ENCODE results near the gene DCAF10.

The DCAF10 gene

GRCh38 chr9:37787059-37787458 is 13.5 kb upstream of the DCAF10 start:
- TF ChIP-seq, protein P1, sequence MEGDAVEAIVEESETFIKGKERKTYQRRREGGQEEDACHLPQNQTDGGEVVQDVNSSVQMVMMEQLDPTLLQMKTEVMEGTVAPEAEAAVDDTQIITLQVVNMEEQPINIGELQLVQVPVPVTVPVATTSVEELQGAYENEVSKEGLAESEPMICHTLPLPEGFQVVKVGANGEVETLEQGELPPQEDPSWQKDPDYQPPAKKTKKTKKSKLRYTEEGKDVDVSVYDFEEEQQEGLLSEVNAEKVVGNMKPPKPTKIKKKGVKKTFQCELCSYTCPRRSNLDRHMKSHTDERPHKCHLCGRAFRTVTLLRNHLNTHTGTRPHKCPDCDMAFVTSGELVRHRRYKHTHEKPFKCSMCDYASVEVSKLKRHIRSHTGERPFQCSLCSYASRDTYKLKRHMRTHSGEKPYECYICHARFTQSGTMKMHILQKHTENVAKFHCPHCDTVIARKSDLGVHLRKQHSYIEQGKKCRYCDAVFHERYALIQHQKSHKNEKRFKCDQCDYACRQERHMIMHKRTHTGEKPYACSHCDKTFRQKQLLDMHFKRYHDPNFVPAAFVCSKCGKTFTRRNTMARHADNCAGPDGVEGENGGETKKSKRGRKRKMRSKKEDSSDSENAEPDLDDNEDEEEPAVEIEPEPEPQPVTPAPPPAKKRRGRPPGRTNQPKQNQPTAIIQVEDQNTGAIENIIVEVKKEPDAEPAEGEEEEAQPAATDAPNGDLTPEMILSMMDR (IDR thresholded peaks at IDR 0.05; ENCODE audit: insufficient read depth, low read length, poor library complexity, severe bottlenecking), result no peak
- H3K4me3 ChIP-seq (replicated peaks; ENCODE audit: low read depth, low read length), result no peak overlapping the region
- no peaks in the 10 kb centered on the region for H3K27me3 ChIP-seq (replicated peaks; ENCODE audit: control insufficient read depth, insufficient read depth, low read length)
- DNase-seq (ENCODE audit: extremely low read depth, insufficient read length), result peak; percentile 16
- H3K36me3 ChIP-seq (ENCODE audit: control insufficient read depth, insufficient read depth, low read length), result peaks cover 6% of the 10 kb centered on the region

DNA sequence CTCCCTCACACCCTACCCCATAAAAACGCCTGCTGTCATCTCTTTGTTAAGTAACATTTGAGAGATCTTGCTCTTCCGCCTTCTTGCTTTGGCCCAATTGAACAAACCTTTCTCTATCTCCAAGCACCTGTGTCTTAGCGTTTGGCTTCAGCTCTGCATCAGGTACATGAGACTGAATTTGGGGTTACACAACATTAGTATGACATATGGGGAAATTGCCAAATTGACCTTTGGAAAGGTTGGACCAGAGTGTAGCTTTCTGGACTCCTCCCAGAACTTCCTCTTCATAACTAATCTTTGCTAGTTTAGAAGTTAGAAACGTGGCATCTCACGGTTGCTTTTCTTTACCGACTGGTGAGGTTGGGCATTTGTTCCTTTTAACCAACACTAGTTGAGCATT is 12.3 kb upstream of the DCAF10 start:
- DNase-seq (ENCODE audit: extremely low read depth, insufficient read length), result no peak
- no peak overlapping the region for H3K4me3 ChIP-seq (replicated peaks; ENCODE audit: low read depth, low read length)
- H3K27me3 ChIP-seq (replicated peaks; ENCODE audit: control insufficient read depth, insufficient read depth, low read length), result no peaks in the 10 kb centered on the region
- TF ChIP-seq, protein P1 (IDR thresholded peaks at IDR 0.05; ENCODE audit: insufficient read depth, low read length, poor library complexity, severe bottlenecking), result no peak
- H3K36me3 ChIP-seq (ENCODE audit: control insufficient read depth, insufficient read depth, low read length), result peaks cover under 1% of the 10 kb centered on the region; the same call in 1 of the 2 replicates

- DNase-seq (ENCODE audit: extremely low read depth, insufficient read length), result no peak
- TF ChIP-seq, protein P1 (IDR thresholded peaks at IDR 0.05; ENCODE audit: insufficient read depth, low read length, poor library complexity, severe bottlenecking), result no peak
- H3K36me3 ChIP-seq (ENCODE audit: control insufficient read depth, insufficient read depth, low read length), result no peaks in the 10 kb centered on the region
- no peaks in the 10 kb centered on the region for H3K27me3 ChIP-seq (replicated peaks; ENCODE audit: control insufficient read depth, insufficient read depth, low read length)
- no peak overlapping the region for H3K4me3 ChIP-seq (replicated peaks; ENCODE audit: low read depth, low read length)
Measured at GRCh38 chr9:37790096-37790495, 10.5 kb upstream of the DCAF10 start.

- Histone ChIP-seq H3K36me3 (ENCODE audit: control insufficient read depth, insufficient read depth, low read length) (no peaks in the 10 kb centered on the region), H3K27me3 (replicated peaks; ENCODE audit: control insufficient read depth, insufficient read depth, low read length) (no peaks in the 10 kb centered on the region), H3K4me3 (replicated peaks; ENCODE audit: low read depth, low read length) (no peak overlapping the region)
- TF ChIP-seq, protein P1 (IDR thresholded peaks at IDR 0.05; ENCODE audit: insufficient read depth, low read length, poor library complexity, severe bottlenecking), result no peak
- DNase-seq (ENCODE audit: extremely low read depth, insufficient read length), result no peak
Measured at GRCh38 chr9:37792122-37792521, 8.5 kb upstream of the DCAF10 start.

DNA sequence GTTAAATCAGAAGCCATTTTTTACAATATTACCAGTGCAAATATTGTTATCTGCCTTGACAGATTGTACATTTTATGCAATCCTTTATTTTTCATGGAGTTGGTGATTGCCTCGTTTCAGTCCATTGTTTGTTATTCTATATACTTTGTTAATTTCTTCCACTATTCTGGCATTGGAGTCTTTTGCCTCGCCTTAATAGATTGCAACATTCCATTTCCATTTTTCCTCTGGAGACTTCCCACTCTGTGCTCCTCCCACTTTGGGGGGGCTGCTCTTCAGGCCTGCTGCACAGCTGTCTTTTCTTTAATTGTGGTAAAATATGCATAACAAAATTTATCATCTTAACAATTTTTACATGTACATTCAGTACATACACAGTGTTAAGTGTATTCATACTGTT is 4.4 kb upstream of the DCAF10 start:
- H3K4me3 ChIP-seq (replicated peaks; ENCODE audit: low read depth, low read length), result no peak overlapping the region
- DNase-seq (ENCODE audit: extremely low read depth, insufficient read length), result no peak
- H3K27me3 ChIP-seq (replicated peaks; ENCODE audit: control insufficient read depth, insufficient read depth, low read length), result no peaks in the 10 kb centered on the region
- no peaks in the 10 kb centered on the region for H3K36me3 ChIP-seq (ENCODE audit: control insufficient read depth, insufficient read depth, low read length)
- TF ChIP-seq, protein P1 (IDR thresholded peaks at IDR 0.05; ENCODE audit: insufficient read depth, low read length, poor library complexity, severe bottlenecking), result no peak

- DNase-seq (ENCODE audit: extremely low read depth, insufficient read length), result no peak
- Histone ChIP-seq H3K36me3 (ENCODE audit: control insufficient read depth, insufficient read depth, low read length) (no peaks in the 10 kb centered on the region), H3K27me3 (replicated peaks; ENCODE audit: control insufficient read depth, insufficient read depth, low read length) (no peaks in the 10 kb centered on the region), H3K4me3 (replicated peaks; ENCODE audit: low read depth, low read length) (no peak overlapping the region)
- TF ChIP-seq, protein P1 (IDR thresholded peaks at IDR 0.05; ENCODE audit: insufficient read depth, low read length, poor library complexity, severe bottlenecking), result no peak
Measured at GRCh38 chr9:37798677-37799076, 1.9 kb upstream of the DCAF10 start.

Data from GM06990 (cell line).